ENCODE results near the gene GLT1D1.
A peak's percentile ranks its signal among the peaks of the same experiment; 100 is the strongest.

The GLT1D1 gene

DNA sequence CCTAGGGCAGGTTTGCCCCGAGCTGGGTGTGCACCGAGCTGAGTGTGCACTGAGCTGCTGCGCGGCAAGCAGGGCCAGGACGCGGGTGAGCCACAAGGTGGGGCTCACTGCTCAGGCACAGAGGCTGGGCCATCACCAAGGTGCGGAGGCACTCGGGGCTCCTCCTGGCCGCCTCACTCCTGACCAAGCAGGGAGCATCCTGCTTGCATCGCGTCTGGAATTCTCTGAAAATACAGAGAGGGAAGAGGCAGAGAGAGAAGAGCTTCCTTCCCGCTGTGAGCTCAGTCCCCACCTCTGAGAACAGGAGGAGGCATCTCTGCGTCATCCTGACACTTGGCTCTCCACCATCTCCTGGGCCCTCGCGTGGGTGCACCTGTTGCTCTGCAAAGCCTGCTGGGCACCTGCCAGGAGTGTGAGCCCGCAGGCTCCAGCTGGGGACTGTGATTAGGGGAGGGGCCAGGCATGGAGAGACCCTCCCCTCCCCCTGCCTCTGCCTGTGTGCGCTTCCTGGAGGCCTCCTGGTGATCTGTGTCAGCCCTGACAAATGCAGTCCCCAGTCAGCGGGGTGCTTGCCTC is 116.3 kb downstream of the GLT1D1 start:
- DNase-seq = peak; percentile 48

DNA sequence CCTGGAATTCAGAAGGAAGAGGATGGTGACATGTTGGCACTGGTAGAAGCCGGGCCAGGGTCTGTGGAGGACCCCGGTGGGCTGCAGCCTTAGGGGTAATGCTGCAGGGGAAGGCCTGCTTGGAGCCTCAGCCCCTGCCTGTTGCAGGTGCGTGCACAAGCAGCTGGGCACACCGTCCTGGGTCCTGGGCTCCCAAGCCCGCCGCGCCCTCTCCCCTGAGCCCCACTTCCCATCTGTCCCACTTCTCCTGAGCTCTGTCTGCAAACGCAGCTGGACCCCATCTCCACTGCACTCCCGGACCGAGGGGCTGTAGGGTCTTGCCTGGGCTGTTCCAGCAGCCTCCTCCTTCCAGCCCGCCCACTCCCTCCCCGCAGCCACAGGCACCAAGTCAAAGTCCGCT is 116.8 kb downstream of the GLT1D1 start:
- DNase-seq = no peak

DNA sequence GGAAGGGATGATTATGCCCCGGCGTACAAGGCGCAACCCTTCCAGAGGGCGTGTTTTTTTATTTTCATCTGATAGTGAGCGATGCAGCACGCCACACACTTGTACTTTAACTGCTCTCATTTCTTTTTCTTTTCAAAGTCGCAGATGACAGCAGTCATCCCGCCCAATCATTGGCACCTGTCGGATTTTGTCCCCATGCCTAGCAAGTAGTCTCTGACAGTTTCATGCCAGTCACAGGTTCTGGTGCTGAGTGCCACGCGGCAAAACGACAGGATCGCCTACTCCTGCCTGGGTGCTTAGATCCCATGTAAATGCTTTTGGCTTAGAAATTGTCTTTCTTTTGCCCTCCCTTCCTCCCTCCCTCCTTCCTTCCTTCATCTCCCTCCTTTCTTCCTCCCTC is 117.7 kb downstream of the GLT1D1 start:
- no peak for DNase-seq

DNA sequence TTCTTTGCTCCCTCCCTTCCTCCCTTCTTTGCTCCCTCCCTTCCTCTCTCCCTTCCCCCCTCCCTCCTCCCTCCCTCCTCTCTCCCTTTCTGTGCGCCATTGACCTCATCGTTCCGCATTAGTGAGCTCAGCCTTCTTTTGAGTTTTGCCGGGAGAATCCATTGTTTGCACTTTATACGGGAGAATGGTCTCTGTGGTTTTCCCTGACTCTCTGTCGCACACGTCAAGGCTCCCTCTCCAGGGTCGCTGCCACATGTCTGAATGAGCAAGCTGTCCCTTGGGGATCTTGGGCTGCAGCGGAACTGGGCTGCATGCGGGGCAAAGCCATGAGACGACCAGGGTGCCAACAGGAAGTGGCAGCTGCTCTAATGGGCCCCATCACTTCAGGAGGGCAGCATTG is 118.5 kb downstream of the GLT1D1 start:
- no peak for DNase-seq

DNA sequence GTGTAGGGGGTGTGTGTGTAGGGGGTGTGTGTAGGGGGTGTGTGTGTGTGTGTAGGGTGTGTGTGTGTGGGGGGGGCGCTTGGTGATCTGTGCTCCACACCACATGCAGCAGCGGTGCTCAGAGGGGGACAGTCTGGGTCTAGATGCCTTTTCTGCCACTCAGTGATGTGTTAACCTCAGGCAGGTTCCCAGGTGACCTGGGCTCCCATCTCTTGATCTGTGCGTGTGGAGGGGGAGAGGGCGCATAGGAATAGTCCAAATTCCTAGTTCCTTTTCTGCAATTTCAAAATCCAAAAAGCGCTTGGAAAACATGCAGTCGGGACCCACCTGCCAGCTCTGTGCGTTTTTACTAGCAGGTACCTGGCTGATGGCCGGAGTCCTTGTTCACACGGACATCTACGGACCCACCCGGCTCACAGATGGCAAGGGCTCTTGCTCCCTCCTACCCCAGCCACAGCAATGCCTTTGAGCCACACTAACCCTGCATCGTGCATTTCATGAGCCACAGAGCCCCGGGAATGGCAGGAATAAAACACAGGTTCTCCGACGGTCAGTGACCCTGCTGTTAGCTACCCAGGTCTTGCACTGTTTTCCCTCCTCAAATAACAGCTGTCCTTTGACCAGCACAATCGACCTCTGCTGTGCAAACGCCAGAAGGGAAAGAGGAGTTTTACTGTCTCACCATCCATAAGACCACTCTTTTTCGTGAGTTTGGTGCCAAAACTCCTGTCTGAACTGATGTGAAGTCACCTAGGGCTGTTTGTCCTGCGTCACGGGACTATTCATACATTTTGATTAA is 120.8 kb downstream of the GLT1D1 start:
- DNase-seq = no peak

DNA sequence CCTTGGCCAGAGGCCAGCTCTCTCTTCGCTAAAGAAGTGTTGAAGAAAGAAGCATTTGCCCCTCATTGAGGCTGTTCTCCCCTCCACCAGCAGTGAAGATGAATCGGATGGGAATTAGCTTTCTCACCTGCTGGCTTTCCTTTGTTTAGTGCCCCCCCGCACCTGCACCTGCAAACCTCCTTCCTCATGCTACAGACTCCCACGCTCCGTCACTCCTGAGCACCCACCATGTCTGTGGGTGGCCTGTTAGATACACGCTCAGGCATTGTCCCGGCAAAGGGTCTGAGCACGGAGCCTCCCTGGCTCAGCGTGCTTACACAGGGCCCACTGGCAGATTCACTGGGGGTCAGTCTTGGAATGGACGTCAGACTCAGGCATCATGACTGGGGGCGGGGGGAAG is 121.6 kb downstream of the GLT1D1 start:
- no peak for DNase-seq

DNA sequence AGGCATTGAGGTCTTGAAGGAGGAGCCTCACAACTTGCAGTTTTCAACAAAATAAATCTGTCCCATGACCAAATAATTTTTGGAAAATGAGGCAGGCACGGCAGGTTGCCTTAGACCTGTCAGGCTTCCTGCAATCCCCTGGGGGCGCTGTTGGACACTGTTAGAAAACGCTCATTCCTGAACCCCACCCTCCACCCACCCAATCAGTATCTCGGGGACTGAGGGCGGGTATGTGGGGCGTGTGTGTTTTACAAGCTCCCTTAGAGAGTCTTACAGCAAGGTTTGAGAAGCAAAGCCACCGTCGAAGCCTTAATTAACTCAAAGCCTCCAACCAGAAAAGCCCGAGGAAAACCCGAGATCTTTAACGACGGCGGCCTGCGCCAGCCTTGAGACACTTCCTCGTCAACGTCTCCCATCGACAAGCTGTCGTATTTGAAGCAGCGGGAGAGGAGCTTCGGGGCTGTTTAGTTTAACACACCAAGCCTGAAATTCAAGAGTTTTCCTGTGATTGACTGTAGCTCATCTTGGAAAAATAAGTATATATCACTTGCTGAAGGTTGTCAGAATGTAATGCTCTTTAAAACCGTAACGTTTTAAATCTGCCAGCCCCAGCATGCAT is 123.0 kb downstream of the GLT1D1 start:
- peak; percentile 13 for DNase-seq

DNA sequence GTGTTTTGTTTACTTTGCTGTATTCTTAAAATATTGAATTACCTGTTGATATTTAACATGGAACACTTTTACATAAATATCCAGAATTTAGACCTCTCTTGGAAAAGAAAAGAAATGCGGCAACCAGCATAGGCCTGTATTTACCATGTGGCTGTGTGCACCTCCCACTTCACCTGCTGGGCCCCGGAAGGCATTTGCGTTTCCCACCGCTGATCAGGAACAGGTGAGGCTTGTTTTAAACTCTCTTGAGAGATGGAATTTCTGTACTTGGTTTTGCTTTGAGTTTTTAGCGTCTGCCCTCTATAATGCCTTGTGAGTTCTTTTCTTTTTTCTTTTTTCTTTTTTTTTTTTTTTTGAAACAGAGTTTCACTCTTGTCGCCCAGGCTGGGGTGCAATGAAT is 124.2 kb downstream of the GLT1D1 start:
- no peak for DNase-seq

DNA sequence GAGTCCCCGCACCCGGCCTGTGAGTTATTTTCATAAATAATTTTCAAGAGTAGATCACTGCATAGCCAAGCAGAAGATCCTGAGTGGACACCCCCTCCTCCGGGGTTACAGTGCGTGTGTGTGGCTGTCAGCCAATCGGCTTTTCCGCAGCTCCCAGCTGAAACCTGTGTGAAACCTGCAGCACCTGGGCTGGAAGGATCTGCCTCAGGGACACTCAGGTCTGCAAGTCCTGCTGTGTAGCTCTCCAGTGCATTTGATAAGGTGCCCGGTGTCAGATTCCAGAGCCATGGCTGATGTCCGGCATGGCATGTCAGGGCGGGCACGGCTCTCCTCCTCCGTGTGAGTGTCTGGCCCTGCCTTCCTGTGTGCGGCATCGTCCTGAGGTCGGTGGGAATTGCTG is 124.8 kb downstream of the GLT1D1 start:
- no peak for DNase-seq

DNA sequence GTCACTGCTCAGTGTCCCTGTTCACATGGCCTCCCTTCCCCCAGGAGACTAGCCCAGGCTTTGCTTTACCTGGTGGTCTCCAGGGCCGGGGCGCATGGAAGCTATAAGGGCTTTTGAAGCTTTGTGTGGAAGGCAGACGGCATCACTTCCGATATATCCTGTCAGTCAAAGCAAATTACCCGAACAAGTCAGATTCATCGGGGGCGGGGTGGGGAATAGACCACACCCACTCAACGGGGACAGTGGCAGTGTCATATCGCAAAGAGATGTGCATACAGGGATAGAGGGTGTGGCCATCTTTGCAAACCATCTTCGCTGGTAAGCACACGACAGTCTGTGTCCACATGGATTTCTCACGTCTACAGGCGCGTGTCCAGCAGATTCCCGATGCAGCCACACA is 127.3 kb downstream of the GLT1D1 start:
- DNase-seq = no peak

DNA sequence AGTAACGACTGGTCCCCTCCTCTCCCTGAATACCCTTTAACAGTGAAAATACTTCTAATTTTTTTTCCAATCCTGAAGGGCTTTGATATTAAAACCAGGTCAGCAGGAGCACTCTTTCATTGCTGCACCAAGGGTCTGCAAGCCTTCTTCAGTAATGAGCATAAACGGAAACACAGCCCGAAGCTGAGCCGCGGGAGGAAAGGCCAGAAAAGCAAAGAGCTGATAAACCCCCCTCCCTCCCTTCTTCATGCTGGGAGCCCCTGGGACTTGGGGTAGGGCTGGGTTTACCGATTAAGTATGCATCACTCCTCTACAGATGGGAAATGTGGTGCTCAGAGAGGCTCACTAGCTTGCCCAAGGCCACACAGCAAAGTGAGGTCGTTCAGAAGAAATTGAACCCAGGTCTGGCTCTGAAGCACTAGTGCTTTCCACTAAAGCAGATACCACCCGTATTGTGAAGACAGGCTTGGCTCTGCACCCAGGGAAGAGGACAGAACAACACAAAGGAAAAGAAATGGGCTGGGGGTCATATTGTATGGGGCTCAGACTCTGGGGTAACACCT is 128.8 kb downstream of the GLT1D1 start:
- no peak for DNase-seq

DNA sequence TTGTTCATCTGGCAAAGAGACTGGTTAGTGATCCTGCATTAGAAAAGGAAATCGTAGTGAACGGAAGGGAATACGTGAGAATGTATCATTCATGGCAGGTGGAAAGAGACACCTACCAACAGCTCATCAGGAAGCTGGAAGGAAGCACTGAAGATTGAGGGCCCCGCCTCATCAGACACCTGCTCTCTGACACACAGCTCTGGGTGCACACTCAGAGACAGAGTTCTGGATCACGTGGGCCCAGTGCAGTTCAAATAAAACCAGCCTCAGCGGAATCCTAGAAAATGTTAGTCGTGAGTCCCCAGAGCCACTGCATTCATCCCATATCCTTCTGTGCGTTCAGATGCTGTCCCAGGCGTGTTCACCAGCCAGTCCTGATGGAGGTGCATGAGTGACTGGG is 129.7 kb downstream of the GLT1D1 start:
- DNase-seq = no peak

DNA sequence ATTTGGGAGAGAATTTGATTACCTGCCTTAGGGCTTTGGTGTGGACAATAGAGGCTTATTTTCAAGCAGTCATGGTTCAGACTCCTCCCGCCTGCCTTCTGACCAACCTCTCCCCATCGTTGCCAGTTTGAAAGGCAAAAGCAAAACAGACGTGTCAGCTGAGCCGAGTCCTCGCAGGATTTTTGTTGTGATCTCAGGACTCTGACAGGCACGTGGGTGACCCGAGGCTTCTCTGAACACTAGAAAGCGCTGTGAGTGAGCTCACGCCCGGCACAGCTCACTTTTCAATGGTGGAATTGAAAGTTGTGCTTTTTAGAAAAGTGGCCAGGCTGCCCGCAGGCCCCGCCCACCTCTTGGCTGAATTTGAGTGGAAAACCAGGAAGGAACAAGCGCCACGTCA is 130.1 kb downstream of the GLT1D1 start:
- no peak for DNase-seq

DNA sequence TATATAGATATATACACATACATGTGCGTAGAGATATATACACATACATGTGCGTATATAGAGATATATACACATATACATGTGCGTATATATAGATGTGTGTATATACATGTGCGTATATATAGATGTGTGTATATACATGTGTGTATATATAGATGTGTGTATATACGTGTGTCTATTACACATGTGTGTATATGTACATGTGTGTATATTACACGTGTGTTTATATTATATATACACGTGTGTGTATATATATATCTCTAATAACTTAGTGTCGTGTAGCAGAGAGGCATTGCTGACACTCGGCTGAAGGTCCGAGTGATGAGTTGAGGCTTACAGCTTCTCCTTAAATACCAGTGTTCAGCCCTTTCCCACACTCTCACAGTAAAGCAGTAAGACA is 133.7 kb downstream of the GLT1D1 start:
- DNase-seq = no peak

DNA sequence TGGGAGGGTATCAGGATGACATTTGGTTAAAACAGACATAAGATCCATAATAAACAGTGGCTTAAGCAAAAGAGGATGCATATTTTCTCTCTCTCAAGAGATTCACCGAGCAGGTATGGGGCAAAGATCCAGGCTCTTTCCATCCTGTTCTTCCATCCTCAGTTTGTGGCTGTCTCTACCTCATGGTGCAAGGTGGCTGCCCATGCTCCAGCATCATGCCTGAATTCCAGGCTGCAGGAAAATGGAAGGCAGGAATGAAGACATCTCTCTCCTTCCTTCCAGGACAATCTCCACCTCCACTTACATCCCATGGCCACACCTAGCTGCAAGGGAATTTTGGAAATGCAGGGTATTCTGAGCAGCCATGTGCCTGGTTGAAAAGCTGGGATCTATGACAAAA is 136.0 kb downstream of the GLT1D1 start:
- DNase-seq = no peak

DNA sequence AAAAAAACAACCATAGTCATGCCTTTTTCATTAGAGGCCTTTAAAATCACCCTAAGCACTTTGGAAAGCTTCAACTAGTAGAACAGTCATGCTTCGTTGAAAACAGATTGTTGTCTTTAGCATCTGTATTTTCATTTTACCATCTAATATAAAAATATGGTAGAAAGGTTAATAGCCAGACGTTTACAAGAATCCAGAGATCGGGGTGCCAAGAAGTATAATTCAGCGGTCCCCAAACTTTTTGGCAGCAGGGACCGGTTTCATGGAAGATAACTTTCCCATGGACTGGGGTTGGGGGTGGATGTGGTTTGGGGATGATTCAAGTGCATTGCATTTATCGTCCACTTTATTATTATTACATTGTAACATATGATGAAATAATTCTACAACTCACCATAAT is 138.4 kb downstream of the GLT1D1 start:
- no peak for DNase-seq

DNA sequence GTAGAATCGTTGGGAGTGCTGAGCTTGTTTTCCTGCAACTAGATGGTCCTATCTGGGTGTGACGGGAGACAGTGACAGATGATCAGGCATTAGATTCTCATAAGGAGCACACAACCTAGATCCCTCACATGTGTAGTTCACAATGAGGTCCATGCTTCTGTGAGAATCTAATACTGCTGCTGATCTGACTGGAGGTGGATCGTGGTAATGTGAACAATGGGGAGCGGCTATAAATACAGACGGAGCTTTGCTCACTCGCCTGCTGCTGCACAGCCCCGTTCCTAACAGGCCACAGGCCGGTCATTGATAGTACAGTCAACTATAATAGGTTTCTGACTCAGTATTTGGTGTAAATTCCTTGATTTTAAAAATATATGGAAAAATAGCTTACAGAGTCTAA is 138.8 kb downstream of the GLT1D1 start:
- no peak for DNase-seq

DNA sequence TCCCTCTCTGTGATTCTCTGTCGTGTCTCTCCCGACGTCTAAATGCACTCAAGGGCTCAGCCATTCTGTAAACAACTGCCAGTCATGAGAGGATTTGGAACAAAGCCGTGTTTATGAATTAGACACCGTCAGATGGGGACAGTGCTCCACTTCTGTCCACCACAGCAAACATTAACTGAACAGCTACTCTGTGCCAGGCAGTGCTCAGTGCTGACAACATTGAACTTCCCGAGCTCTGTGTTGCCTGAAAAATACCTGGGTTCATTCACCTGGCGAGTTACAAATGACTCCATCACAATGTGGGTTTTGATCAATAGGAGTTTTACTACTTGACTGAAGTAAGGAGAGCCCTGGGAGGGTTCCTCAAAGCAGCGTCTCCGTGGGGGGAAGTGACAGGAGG is 139.3 kb downstream of the GLT1D1 start:
- DNase-seq = no peak

DNA sequence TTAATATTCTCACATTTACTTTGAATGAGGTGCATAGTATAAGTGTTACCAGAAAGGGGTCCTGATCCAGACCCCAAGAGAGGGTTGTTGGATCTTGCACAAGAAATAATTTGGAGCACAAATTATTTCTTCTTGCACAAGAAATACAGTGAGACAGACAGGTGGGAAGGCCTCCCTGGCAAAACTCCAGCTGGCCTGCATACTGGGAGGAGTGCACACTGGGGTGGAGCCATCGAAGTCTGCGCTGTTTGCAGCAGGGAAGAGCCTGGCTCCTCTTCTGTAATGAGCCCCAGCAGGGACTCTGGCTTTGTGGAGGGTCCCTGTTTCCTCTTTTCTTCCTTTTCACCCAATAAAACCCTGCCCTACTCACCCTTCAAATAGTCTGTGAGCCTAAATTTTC is 141.6 kb downstream of the GLT1D1 start:
- DNase-seq = no peak

DNA sequence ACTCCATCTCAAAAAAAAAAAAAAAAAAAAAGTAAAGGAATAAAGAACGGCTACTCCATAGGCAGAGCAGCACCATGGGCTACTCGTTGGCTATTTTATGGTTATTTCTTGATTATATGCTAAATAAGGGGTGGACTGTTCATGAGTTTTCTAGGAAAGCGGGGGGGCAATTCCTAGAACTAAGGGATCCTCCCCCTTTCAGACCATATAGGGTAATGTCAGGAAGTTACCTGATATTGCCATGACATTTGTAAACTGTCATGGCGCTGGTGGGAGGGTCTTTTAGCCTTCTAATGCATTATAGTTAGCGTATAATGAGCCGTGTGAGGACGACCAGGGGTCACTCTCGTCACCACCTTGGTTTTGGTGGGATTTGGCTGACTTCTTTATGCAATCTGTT is 142.3 kb downstream of the GLT1D1 start:
- no peak for DNase-seq

DNA sequence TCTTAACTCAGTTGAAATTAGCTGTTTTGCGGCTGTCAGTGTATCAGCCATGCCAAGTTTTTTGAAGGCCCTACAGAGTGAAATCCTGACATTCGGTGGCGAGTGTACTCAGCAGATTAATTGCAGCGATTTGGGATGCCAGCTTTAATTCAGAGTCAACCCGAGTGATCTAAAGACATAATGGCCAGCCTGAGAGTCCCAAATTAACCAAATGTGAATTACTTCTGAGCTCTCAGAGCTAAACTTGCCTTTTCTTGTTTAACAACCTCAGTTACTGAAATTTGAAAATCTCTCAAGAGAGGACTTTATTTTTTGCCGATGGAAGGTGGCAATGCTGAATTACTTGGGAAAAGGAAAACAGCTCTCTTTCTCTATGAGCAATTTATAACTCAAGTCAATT is 148.5 kb downstream of the GLT1D1 start:
- DNase-seq = no peak

DNA sequence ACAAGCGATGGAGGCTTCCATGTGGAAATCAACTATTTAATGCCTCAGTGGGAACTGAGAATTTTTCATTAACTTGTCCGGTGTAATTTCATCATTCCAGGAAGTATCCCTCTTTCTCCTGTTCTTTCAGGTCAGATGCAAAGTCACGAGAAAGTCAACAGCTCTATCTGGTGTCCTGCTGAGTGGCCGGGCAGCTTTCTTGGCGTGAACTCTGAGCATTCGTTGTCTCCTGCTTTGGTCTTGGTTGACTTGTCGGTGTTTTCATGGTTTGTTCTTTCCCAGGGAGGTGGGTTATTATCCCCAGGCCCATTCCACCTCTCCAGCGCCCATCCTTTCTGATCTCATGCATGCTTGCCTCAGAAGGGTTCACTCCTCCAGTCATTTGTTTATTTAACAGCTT is 149.1 kb downstream of the GLT1D1 start:
- DNase-seq = no peak

DNA sequence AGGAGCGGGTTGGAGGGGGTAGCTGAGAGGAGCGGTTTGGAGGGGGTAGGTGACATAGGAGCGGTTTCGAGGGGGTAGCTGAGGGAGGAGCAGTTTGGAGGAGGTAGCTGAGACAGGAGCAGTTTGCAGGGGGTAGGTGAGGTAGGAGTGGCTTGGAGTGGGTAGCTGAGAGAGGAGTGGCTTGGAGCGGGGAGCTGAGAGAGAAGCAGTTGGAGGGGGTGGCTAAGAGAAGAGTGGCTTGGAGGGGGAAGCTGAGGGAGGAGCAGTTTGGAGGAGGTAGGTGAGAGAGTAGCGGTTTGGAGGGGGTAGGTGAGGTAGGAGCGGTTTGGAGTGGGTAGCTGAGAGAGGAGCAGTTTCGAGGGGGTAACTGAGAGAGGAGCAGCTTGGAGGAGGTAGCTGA is 152.1 kb downstream of the GLT1D1 start:
- DNase-seq = no peak

DNA sequence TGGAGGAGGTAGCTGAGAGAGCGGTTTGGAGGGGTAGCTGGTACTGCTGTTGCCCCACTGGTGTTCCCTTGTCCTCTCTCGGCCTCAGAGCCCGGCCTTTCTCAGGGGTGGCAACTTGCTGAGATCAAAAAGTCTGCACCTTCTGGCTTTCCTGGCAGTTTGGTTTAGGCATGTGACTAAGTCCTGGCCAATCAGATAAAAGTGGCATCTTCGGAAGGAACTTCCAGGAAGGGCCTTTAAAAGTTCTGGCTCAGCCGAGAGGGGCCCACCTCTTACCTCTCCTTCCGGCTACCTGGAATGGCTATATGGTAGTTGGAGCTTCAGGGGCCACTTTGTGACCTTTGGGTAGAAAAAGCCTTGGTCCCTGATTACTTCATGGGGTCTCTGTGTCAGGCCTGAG is 152.6 kb downstream of the GLT1D1 start:
- no peak for DNase-seq
